ENCODE results near the gene USP11. TPM values are rescaled to one million over a fixed set of nuclear protein-coding genes. Genes with fewer than 3 reads are reported as not detected.

USP11 gene
- total RNA-seq, 3 donors from 2014 or later = 23.9 to 51.6 (median 27.7) TPM

DNA sequence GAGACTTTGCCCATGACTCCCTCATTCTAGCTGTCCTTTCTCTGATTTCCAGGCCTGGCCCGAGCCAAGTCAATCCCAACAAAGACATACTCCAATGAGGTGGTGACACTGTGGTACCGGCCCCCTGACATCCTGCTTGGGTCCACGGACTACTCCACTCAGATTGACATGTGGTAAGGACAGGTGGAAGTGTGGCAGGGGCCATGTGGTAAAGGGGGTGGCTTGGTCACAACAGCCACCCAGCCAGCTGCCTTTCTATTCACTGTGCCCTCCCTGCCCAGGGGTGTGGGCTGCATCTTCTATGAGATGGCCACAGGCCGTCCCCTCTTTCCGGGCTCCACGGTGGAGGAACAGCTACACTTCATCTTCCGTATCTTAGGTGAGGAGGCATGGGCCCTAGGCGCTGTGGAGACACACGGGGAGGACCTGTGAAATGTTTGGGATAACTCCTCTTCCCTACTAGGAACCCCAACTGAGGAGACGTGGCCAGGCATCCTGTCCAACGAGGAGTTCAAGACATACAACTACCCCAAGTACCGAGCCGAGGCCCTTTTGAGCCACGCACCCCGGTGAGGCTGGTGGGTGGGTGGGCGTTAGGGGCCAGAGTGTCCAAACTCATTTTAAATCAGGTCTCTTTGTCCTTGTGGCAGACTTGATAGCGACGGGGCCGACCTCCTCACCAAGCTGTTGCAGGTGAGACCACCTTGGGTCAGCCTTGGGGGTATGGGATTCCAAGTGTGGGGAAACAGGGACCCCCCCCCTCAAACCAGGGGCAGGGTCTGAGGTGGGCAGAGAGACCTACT, 6.1 kb upstream of the USP11 start:
- ATAC-seq (no peak), DNase-seq (no peak)
- TF ChIP-seq, protein P1, sequence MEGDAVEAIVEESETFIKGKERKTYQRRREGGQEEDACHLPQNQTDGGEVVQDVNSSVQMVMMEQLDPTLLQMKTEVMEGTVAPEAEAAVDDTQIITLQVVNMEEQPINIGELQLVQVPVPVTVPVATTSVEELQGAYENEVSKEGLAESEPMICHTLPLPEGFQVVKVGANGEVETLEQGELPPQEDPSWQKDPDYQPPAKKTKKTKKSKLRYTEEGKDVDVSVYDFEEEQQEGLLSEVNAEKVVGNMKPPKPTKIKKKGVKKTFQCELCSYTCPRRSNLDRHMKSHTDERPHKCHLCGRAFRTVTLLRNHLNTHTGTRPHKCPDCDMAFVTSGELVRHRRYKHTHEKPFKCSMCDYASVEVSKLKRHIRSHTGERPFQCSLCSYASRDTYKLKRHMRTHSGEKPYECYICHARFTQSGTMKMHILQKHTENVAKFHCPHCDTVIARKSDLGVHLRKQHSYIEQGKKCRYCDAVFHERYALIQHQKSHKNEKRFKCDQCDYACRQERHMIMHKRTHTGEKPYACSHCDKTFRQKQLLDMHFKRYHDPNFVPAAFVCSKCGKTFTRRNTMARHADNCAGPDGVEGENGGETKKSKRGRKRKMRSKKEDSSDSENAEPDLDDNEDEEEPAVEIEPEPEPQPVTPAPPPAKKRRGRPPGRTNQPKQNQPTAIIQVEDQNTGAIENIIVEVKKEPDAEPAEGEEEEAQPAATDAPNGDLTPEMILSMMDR (IDR thresholded peaks at IDR 0.05) = no peak
- intact Hi-C loops (cut with DNase I, micrococcal nuclease) = no loop called here
- H3K4me3 ChIP-seq = no peak overlapping the region
- H3K36me3 ChIP-seq (ENCODE audit: low read depth) = peaks cover 4% of the 10 kb centered on the region
- H3K9me3 ChIP-seq = no peaks in the 10 kb centered on the region
- H3K4me1 ChIP-seq (ENCODE audit: low read depth) = no peaks in the 10 kb centered on the region

DNA sequence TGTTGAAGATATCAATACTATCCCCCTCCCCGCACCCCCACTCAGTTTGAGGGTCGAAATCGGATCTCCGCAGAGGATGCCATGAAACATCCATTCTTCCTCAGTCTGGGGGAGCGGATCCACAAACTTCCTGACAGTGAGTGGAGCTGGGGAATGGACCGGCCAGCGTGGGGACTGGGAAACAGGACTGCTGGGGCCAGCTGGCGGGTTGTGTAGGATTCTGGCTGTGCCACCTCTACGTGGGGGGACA, 5.5 kb upstream of the USP11 start:
- TF ChIP-seq, protein P1 (IDR thresholded peaks at IDR 0.05) = no peak
- no peaks in the 10 kb centered on the region for H3K9me3 ChIP-seq
- intact Hi-C loops (cut with DNase I, micrococcal nuclease) = no loop called here
- no peak overlapping the region for H3K4me3 ChIP-seq
- no peak for ATAC-seq
- H3K4me1 ChIP-seq (ENCODE audit: low read depth) = no peaks in the 10 kb centered on the region
- peaks cover 4% of the 10 kb centered on the region for H3K36me3 ChIP-seq (ENCODE audit: low read depth)
- no peak for DNase-seq

DNA sequence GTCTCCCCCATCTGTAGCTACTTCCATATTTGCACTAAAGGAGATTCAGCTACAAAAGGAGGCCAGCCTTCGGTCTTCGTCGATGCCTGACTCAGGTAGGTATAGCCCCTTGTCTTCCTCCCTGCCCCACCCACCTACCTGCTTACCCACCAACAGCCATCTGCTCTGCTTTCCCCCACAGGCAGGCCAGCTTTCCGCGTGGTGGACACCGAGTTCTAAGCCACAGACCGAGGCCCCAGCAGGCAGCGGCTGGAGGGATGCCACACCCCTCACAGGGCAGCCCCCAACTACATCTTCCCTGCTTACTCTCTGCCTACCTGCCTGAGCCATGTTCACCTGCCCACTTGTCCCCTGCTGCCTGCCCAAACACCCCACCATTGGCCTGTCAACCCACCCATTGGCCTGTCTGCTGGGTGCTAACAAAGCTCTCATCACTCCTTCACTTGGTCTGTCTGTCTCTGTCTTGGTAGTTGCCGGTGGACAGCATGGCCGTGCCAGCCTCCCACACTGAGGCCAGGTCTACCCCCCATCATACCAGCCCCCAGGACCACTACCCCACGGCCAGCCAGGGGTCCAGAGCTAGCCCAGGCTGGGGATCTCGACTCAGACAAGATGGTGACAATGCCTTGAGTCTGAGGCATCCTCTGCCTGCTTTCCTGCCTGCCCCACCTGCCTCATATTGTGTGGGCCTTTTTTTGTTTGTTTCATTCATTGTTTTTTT, 4.1 kb upstream of the USP11 start:
- Histone ChIP-seq H3K4me3 (no peak overlapping the region), H3K9me3 (no peaks in the 10 kb centered on the region), H3K36me3 (ENCODE audit: low read depth) (no peaks in the 10 kb centered on the region), H3K4me1 (ENCODE audit: low read depth) (no peaks in the 10 kb centered on the region)
- DNase-seq = no peak
- TF ChIP-seq, protein P1 (IDR thresholded peaks at IDR 0.05) = no peak
- intact Hi-C loops (cut with DNase I, micrococcal nuclease) = no loop called here
- no peak for ATAC-seq

DNA sequence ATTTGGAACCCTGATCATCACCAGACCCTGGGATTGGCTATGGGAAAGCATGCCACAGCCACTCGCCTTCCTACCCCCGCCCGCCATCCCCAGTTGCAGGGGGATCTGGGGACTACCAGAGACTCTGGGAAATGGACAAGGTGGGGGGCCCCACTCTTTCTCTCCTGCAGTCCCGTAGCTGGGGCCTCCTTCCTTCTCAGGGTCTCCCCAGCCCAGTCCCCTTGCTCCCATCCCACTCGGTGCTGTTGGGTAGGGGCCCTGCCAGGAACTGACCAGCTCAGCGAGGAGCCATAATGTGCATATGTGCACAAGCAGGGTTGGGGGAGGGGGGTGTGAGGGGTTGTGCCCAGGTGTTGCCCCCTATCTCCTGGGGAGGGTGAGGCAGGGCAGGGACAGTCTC, 3.4 kb upstream of the USP11 start:
- ATAC-seq = no peak
- H3K4me3 ChIP-seq = no peak overlapping the region
- TF ChIP-seq, protein P1 (IDR thresholded peaks at IDR 0.05) = no peak
- intact Hi-C loops (cut with DNase I, micrococcal nuclease) = no loop called here
- no peak for DNase-seq
- H3K9me3 ChIP-seq = no peaks in the 10 kb centered on the region
- no peaks in the 10 kb centered on the region for H3K36me3 ChIP-seq (ENCODE audit: low read depth)
- no peaks in the 10 kb centered on the region for H3K4me1 ChIP-seq (ENCODE audit: low read depth)

DNA sequence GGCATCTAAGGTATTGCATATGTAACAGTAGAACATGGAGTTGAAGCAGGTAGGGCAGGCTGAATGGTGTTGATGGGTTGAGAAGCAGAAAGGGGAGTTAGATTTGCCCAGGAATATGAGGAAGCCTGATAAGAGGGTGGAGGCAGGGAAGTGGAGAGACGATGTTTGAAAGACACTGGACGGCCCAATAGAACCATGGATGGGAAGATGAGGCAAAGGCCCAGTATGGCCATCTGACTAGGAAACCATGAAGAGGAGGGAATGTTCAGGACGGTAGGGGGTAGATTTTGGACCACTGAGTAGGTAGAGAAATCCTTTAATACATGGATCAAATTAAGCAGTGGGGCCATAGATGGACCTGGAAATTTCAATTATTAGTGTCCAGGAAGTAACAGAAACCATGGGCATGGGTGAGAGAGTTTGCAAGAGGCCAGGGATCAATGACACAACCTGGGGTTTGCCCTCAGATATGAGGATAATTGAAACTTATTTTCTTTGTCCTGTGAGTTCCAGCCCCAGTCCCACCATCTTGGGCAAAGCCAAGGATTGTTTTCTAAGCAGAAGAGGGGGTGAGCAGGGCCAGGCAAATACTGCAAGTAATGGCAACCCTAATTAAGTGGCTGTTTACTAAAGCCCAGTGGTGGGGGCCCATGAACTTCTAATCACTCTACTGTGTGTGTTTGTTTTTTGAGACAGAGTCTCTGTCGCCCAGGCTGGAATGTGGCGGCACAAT, 2.5 kb upstream of the USP11 start:
- no peaks in the 10 kb centered on the region for H3K9me3 ChIP-seq
- intact Hi-C loops (cut with DNase I, micrococcal nuclease) = no loop called here
- ATAC-seq (no peak), DNase-seq (no peak)
- H3K4me1 ChIP-seq (ENCODE audit: low read depth) = no peaks in the 10 kb centered on the region
- H3K36me3 ChIP-seq (ENCODE audit: low read depth) = no peaks in the 10 kb centered on the region
- TF ChIP-seq, protein P1 (IDR thresholded peaks at IDR 0.05) = no peak
- no peak overlapping the region for H3K4me3 ChIP-seq

Measured in mucosa of descending colon (tissue), 3 donors.